Endothelial cell of umbilical vein (primary cell): ENCODE data around the gene PPME1.

Experiments used
- POLR2AphosphoS5 ChIP-seq: IDR thresholded peaks from 2 replicates; pipeline ENCODE4 v1.6.1; 2012; ENCODE audit warnings: low read depth, mild to moderate bottlenecking, control low read depth, low read length, moderate library complexity; ENCODE audit not compliant: insufficient read depth
- TF ChIP-seq, protein P1 (sequence below), 2 donors: IDR thresholded peaks; 1 replicate in 1 of 2; 2 replicates in 1 of 2; pipeline ENCODE4 v1.5.1; 2011; ENCODE audit warnings: low read length in 2 of 2, mild to moderate bottlenecking in 2 of 2, moderate library complexity in 2 of 2, control low read depth in 1 of 2, inconsistent platforms in 1 of 2, low read depth in 1 of 2; ENCODE audit not compliant: insufficient read depth in 1 of 2; ENCODE audit errors: extremely low read depth in 1 of 2

DNA sequence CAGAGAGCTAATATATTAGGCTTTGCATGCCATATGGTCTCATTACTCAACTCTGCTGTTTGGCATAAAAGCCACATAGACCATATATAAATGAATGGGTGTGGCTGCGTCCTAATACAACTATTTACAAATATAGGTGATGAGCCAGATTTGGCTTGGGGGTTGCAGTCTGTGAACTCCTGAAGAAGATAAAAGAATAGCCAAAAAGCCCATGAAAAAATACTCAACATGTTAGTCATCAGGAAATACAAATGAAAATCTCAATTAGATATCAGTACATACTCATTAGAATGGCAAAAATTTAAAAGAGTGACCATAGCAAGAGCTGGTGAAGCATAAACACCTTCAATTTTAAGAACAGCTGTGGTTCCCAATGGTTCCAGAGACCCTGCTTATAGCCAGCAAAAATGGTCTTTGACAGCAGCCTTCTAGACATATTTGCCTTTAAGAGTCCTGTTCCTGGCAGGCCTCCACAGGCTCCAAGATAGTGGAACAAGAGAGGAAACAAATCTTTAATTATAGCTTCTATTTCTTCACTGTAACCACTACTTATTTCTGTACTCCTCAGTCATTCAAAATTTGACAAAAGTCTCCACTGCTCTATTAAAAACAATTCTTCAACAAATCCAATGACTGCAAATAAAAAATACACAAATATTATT lies 16.3 kb upstream of the PPME1 start:
- TF ChIP-seq, protein P1, sequence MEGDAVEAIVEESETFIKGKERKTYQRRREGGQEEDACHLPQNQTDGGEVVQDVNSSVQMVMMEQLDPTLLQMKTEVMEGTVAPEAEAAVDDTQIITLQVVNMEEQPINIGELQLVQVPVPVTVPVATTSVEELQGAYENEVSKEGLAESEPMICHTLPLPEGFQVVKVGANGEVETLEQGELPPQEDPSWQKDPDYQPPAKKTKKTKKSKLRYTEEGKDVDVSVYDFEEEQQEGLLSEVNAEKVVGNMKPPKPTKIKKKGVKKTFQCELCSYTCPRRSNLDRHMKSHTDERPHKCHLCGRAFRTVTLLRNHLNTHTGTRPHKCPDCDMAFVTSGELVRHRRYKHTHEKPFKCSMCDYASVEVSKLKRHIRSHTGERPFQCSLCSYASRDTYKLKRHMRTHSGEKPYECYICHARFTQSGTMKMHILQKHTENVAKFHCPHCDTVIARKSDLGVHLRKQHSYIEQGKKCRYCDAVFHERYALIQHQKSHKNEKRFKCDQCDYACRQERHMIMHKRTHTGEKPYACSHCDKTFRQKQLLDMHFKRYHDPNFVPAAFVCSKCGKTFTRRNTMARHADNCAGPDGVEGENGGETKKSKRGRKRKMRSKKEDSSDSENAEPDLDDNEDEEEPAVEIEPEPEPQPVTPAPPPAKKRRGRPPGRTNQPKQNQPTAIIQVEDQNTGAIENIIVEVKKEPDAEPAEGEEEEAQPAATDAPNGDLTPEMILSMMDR (IDR thresholded peaks at IDR 0.05; ENCODE audit: extremely low read depth in 1 of 2, insufficient read depth in 1 of 2, low read depth in 1 of 2, low read length in 2 of 2): no peak
- TF ChIP-seq POLR2AphosphoS5: no peak
